Measurements from ENCODE around the gene TLCD5.

GRCh38 chr11:120331301-120331996, 6.3 kb downstream of the TLCD5 start:
- TF ChIP-seq CTCF (conservative IDR thresholded peaks at IDR 0.05): no peak
- TF ChIP-seq EZH2 (IDR thresholded peaks at IDR 0.05; ENCODE audit: low read depth): no peak
